Cardiac septum (tissue), 1 donor: ENCODE measurements around the gene CCHCR1. TPM values are rescaled to one million over a fixed set of nuclear protein-coding genes. Genes with fewer than 3 reads are reported as not detected.
A peak's percentile ranks its signal among the peaks of the same experiment; 100 is the strongest.

Experiments
- DNase-seq: peaks from one replicate; pipeline ENCODE4 v3.0.0-alpha.2; 2020; ENCODE audit warnings: low spot score
- intact Hi-C: fragments of 100-400 bp; cut with DNase I; formaldehyde crosslinking; loops from one replicate; pipeline ENCODE4 v1.14.0; 2022
- total RNA-seq: library from RNA; stranded (reverse); fragmentation: NEBNext Ultra II Directional; extraction: Animal tissue kit (Norgen Biotek cat#: 25700); gene quantifications from one replicate; pipeline ENCODE4 v1.2.1, GENCODE V29; 2021
- donor health status: DM: no; HTN: no; CAD: no.

Gene CCHCR1
- total RNA-seq, 1 donor from 2014 or later, result 11.1 TPM

DNA sequence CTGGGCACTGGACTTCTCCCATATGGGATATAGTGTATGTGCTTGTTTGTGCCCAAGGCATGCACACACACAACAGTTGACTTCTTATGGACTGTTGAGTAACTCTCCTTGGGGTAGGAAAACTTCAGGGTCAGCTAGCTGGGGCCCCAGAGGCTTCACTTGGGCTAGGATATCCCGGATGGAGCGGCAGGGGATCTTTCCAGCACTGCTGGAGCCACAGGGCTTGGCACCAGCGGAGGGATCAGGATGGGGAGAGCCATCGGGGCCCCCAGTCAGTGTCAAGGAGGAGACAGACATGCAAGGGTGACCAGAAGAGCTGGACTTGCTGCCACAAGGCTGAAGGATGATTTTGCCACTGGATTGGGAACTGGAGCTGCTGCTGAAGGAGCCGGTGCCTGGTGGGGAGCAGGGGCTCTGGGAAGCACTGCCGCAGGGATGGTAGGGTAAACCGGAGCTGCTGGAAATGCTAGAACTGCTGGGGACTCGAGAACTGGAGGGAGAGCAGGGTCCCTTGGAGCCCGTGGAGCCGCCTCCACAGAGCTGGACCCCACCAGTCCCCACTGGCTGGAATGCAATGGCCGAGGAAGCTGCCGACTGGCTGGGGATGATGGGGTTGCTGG lies 41.6 kb downstream of the CCHCR1 start:
- intact Hi-C loops, result no loop called here
- DNase-seq, result peak; percentile 66

DNA sequence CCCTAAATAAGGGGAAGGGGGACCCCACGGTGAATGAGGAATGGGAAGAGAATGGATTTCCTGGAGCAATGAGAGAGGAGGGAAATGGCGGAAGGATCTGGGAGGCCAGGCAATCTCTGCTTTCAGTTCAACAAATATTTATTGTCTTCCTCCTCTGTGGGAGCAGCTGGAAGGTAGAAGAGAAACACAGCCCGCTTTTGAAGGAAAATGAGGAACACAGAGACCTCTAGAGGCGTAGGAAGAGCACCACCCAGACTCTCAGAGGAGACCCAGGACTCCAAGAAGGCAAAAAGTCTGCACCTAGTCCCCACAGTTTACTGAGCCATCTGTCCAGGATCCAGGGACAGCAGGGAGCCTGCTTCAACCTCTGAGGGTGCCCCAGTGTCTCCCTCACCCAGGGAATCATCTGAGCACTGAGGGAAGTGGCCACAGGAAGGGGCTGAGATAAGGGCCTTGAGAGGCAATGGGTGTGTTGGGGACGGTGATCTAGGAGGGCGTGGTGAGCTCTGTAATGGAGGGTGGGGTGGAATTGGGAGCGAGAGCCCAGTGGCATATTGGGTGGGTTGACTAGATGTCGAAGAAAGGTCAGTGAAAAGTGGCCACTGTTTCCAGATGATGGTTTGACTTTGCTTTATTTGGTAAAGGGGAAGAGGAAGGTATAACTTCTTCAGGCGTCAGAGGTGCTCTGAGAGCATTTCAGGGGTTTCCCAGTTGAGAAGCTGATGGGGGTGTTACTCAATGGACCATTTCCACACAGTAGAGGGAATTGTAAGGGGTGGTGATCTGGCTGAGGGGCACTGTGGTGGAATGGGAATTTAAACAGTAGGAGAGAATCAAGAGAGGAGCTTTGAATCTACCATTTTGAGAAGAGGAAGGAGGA lies 42.4 kb downstream of the CCHCR1 start:
- peak; percentile 54 for DNase-seq
- intact Hi-C loops, result no loop called here

DNA sequence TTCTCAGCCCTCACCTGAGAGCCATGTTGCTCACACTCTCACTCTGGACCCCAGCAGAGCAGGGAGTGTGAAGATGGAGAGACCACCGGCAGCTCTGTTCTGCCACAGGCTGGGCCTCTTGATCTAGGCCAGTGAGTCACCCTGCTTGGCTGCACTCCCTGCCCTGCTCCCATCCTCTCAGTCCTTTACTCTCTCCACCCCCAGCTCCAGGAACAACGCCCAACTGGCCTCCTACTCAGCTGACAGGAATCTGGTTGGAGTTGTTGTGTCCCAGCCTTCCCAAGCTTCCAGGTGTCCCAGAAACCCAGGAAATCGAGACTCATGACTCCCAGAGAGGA lies 43.1 kb downstream of the CCHCR1 start, which contains the start of gene PSORS1C1:
Gene PSORS1C1, plus strand, starts transcription at position 260 of the 338 bp plus-strand sequence. CDS start 14,833 bp downstream, outside the sequence.
- intact Hi-C loops, result no loop called here
- DNase-seq, result peak; percentile 91

DNA sequence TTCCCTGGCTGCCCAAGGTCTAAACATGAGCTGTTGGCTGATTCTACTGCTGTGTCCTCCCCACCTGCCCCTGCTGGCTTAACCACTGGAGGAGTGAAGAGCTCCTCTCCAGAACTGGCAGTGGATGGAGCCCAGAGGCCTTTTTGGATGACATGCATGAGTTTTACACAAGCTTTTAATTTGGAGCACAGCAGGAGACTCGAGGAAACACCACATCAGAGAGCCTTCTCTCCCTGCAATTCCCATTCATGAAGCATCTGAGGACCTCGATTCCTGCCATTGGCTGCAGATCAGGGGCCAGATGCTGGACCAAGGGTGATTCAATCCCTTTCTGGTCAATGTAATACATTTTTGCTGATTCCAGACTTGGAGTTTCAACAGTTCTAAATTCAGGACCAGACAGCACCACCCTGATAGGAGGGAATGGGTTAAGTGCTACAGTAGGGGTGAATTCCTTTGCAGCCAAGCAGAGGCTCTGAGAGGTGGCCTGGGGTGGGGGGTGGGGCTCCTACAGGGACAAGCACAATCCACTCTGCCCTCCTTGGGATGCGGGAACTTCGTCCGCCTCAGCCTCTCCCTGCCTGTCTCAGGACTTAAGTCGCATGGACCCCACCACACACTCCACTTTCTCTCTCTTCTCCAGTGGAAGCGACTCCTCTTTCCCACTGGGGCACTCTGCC lies 43.6 kb downstream of the CCHCR1 start:
- DNase-seq, result no peak
- intact Hi-C loops, result no loop called here

DNA sequence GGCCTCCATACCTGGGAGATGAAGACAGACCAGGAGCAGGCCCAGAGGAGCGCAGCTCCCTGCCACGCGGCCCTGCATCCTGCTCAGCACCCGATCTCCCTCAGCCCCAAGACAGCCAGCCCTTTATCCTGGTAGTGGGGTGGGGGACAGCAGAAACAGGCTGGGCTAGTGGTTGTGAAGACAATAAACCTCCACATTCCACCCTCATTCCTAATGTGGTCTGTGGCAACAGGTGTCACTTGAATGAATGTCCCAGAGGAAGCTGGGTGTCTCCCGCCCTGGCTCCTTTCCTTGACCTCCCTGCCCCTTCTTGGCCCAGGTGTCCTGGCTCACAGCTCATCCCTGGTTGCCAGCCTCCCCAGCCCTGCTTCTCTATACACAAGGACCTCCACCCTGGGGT lies 45.1 kb downstream of the CCHCR1 start, which contains the start of gene C6orf15:
Gene C6orf15, minus strand, starts transcription at position 98 of the 400 bp plus-strand sequence. Its CDS starts 20 bp downstream, at position 78.
- DNase-seq, result no peak

DNA sequence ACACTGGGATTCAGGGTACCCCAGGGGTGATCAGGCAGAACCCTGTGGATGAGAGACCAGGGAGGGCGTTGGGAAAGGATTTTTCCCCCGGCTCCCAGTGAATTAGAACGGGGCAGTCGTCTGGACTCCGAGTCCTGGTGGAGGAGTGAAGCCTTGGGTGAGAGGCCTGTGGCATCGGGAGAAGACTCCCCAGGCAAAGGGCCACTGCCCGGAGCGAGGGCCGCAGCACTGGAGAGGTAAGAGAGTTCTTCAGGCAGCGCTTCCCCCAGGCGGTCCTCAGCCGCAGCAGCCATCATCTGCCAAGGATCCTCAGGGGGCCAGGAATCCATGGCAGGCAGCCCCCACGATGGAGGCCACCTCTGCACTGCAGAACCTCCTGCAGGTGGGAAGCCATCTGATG lies 45.9 kb downstream of the CCHCR1 start:
- intact Hi-C loops, result no loop called here
- DNase-seq, result no peak

More for the DNA sequence above, 45.1 kb downstream of the CCHCR1 start, which contains the start of gene C6orf15:
- intact Hi-C loops, result no loop called here

DNA sequence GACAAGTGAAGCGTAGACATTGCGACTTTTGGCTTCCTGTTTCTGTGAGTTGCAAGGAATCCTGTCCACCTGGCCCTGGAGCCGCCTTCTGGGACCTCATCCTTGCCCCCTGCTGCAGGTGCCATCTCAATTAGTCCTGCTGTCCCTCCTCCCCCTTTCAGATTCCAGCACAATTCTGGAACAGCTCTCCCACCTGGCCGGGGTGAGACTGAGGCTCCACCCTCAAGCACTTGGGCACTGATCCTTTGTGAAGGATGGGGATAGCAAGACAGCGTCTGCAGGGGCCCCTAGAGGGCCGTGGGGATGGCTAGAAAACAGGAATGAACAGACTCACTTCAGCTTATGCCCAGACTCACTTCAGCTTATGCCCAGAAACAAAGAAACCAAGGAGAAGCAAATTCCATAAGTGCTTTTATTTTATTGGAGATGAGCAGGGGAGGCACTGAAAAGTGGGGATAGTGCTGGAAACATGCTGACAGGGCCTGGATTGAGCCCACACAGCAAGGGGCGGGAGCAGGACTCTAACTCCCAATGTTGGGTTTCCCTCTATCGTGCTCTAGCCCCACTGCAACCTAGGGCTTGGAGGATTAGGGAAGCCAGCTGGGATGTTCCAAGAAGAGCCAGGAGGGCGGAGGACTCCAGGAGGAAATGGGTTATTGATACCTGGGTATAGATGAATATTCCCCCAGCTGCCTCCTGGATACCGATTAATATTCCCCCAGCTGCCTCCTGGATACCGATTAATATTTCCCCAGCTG lies 46.6 kb downstream of the CCHCR1 start:
- DNase-seq, result no peak
- intact Hi-C loops, result no loop called here

DNA sequence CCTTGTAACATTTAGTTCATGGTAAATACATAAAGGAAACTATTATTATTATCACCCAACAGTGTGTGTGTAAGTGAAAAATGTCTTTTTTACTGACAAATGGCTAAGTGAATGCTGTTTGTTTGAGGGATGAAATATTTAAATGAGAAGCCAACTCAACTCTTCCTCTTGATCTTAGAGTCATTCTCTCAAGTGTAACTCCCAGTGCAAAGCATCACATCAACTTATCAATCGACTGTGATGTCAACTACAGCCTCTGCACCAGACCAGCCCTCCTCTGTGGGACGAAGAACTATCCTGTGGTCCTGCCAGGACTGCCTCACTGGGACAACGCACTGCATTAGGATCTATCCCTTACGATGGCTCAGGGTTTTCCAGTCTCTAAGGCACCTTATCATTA lies 50.5 kb downstream of the CCHCR1 start:
- intact Hi-C loops, result no loop called here
- DNase-seq, result no peak

DNA sequence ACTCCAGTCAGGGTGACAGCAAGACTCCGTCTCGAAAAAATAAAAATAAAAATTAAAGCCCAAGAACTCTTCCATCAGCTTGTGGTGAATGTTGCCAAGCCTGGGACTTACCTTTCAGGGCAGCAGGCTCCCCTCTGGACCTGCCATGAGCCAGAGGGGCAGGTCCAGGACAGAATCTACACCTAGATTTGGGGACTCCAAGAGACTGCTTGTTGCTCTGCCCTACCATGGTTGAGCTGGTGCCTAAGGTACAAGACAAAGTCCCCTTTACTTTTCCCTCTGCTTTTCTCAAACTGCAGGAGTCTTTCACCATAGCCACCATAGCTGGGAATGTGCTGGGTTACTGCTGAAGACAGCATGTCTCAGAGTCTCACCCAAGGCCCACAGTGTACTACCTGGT lies 54.5 kb downstream of the CCHCR1 start:
- no peak for DNase-seq
- intact Hi-C loops, result no loop called here

DNA sequence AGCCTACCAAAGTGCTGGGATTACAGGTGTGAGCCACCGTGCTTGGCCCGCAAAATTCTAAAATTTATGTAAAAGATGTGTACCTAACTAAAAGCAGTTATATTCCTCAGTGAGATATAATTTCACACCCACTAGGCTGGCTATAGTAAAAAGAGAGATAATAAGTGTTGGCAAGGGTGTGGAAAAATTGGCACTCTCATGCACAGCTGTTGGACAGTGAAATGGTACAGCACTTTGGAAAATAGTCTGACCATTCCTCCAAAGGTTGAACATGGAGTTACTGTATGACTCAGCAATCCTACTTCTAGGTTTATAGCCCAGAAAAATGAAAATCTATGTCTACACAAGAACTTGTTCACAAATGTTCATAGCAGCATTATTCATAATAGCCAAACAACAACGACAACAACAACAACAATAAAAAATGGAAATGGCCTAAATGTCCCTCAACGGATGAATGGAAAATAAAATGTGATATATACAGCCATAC lies 59.1 kb downstream of the CCHCR1 start:
- intact Hi-C loops, result no loop called here
- DNase-seq, result no peak

DNA sequence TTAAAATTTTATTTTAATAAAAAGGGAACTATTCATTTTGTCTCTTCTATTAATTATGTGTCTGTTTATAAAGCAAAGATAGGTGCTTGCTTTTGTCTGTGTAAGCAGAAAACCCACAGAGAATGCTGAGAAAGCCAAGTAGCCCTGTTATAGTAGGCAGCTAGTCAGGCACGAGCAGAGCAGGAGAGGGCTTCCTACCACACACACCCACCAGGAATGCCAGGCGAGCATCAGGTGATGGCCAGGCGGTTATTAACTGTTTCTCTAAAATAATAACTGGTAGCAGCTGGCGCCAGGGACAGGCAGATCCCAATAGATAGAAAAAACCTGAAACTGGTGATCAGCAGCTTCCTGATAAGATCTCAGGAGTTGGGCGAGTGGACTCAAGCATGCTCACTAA lies 60.9 kb downstream of the CCHCR1 start:
- intact Hi-C loops, result no loop called here
- DNase-seq, result no peak

DNA sequence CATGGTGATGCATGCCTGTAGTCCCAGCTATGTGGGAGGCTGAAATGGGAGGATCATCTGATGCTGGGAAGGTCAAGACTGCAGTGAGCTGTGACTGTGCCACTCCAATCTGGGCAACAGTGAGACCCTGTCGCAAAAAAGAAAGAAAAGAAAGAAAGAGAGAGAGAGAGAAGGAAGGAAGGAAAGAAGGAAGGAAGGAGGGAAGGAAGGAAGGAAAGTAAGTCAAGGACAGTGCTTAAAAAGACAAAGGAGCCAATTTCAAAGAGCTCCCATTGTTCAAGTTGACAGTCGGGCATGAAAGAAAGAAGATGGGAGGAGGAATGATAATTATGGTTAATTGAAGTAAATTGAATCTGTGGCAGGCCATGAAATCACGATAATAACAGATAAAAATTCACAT lies 61.4 kb downstream of the CCHCR1 start:
- intact Hi-C loops, result no loop called here
- DNase-seq, result no peak

DNA sequence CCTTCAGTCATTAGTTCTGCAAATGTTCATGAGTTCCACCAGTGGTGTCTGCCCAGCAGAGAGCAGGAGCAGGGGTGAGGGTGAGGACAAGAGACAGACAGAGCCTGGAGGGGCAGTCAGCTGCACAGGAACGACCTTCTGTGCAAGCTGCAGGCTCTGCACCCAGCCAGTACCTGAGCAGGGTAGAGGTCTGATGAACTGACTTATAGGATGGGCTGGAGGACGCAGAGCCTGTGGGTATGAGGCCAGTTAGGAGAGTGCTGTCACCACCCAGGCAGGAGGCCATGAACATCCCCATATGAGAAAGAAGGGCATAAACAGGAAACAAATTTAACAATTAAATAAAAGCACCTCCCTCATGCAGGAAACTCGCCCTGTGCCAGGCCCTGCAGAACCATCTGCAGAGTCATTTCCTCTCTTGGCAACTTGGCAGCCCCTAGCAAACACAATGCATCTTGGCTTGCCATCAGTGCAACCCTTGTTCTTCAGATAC lies 63.2 kb downstream of the CCHCR1 start:
- DNase-seq, result no peak

DNA sequence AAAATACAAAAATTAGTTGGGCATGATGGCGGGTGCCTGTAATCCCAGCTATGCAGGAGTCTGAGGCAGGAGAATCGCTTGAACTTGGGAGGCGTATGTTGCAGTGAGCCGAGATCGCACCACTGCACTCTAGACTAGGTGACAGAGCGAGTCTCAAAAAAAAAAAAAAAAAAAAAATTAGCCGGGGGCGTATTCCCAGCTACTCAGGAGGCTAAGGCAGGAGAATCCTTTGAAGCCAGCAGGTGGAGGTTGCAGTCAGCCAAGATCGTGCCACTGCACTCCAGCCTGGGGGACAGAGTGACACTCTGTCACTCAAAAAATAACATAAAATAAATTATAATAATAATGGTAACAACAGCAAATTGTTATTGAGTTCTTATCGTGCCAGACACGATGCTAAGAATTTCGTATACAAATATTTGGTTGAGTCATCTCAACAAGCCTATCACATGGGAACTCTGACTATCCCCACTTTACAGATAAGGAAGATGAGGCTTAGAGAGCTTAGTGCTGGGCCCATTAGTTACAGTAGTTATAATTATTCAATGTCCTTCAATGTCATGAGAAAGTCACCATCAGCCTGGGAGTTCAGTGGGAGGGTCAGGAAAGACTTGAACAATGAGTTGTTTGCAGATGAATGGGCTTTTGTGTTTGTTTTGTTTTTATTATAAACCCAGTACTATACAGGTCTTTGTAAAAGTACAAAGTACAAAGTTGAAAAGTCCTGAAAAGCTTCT lies 64.7 kb downstream of the CCHCR1 start:
- intact Hi-C loops, result loop anchor here (5.0 kb wide), 1 partner anchor 34 kb away; no protein-coding TSS in a partner anchor
- DNase-seq, result no peak

More for the DNA sequence above, 63.2 kb downstream of the CCHCR1 start:
- intact Hi-C loops, result loop anchor here (5.0 kb wide), 1 partner anchor 33 kb away; no protein-coding TSS in a partner anchor

Other genes with a start within 250 kb of the CCHCR1 start
- gene GTF2H4, start 249.6 kb downstream of the CCHCR1 start, total RNA-seq, result 16.0 TPM
- gene VARS2, start 243.6 kb downstream of the CCHCR1 start, total RNA-seq, result 24.7 TPM
- gene SFTA2, start 225.6 kb downstream of the CCHCR1 start, total RNA-seq, result not detected
- gene MUCL3, start 216.8 kb downstream of the CCHCR1 start, total RNA-seq, result not detected
- gene MUC21, start 174.1 kb downstream of the CCHCR1 start, total RNA-seq, result not detected
- gene MUC22, start 147.3 kb downstream of the CCHCR1 start, total RNA-seq, result not detected
- not detected for gene C6orf15, start 45.2 kb downstream of the CCHCR1 start, total RNA-seq
- 3.9 TPM for gene PSORS1C1, start 43.0 kb downstream of the CCHCR1 start, total RNA-seq
- not detected for gene CDSN, start 37.4 kb downstream of the CCHCR1 start, total RNA-seq
- not detected for gene PSORS1C2, start 18.7 kb downstream of the CCHCR1 start, total RNA-seq
- 2.4 TPM for gene TCF19, start 787 bp upstream of the CCHCR1 start, total RNA-seq
- gene POU5F1, start 12.9 kb upstream of the CCHCR1 start, total RNA-seq, result 1.0 TPM
- 237 TPM for gene HLA-C, start 114.3 kb upstream of the CCHCR1 start, total RNA-seq
- 409 TPM for gene HLA-B, start 199.4 kb upstream of the CCHCR1 start, total RNA-seq
- gene MICA, start 245.8 kb upstream of the CCHCR1 start, total RNA-seq, result 12.7 TPM